HG02970 (cell line): ENCODE data around the gene ABHD16A.

ENCODE experiments used
- ATAC-seq: cut with Tn5 transposase; IDR thresholded peaks from one replicate; pipeline ENCODE4 v1.9.1; 2021; ENCODE audit warnings: mild to moderate bottlenecking, moderate library complexity, moderate number of reproducible peaks; ENCODE audit not compliant: unreplicated experiment, low FRiP score

Gene ABHD16A

DNA sequence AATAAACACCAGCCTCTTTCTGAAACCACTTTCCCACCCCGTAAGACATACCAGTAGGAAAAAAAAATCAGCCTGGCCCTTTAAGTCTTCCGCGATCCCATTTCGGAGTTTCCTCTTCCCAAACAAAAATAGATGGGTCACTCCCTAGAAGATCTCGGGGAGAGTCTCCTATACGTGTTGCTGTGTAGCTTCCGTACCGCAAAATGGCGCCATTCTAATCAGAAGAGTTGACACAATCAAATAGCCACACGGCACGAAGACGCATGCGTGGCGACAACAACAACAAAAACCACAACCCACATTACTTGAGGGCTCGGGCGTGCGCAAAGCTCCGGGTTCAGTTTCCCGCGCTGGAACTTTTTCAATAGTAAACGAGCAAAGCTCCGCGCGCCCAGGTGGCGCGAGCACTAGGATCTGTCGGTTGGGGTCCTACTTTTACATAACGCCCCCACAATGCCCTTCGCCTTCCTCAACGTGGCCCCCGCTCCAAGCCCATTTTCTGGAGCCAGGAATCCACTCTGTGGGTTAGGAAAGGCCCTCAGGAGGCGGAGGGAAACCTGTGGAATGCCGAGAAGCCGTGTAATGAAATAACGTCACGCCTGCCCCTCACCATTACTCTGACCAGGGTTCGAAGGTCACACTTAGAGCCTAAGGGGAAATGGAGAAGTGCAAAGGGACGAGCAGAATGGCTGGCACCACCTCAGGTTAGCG is 38.2 kb downstream of the ABHD16A start, which contains the start of gene GPANK1:
Gene GPANK1 (minus strand): TSS at position 208 of the 711 bp plus-strand sequence. CDS start 519 bp downstream, outside the sequence.
- peak; percentile 31 for ATAC-seq

DNA sequence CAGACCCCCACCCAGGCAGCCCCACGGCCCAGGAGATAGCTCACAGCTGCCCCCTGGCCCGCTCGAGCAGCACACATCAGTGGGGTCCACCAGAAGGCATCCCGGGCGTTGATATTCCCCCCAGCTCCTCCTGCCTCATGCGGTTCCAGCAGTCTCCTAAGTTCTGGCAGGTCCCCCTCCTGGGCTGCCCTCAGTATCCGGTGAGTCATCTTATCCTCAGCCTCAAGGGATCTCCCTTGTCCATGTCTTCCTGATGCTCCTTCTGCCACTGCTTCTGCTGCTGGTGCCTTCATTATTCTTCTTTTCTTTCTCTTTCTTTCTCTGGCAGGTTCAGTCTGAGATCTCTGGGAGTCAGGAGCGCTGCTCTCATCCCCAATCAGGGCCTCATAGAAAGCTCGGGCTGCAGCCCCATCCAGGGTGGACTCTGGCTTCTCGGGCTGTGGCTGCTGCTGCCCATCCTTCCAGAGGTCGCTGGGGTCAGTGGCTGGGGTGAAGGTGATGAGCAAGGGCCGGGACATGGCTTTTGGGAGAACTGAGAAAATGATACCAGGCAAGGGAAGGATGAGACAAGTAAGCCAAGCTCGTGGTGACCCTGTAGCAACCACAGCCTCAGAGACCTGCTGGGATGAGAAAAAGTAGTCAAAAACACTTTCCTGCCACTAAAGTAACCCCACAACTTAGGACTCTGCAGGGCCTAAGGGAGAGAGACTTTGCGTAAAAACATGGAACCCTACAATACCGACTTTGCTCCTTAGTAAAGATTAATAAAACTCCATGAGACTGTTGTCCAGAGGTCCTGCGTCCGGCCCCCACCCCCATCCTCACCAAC is 38.9 kb downstream of the ABHD16A start:
- no peak for ATAC-seq

- ATAC-seq: no peak
Measured at GRCh38 chr6:31663126-31663960, 39.8 kb downstream of the ABHD16A start.

- ATAC-seq: no peak
Measured at GRCh38 chr6:31662124-31662723, 40.9 kb downstream of the ABHD16A start.

DNA sequence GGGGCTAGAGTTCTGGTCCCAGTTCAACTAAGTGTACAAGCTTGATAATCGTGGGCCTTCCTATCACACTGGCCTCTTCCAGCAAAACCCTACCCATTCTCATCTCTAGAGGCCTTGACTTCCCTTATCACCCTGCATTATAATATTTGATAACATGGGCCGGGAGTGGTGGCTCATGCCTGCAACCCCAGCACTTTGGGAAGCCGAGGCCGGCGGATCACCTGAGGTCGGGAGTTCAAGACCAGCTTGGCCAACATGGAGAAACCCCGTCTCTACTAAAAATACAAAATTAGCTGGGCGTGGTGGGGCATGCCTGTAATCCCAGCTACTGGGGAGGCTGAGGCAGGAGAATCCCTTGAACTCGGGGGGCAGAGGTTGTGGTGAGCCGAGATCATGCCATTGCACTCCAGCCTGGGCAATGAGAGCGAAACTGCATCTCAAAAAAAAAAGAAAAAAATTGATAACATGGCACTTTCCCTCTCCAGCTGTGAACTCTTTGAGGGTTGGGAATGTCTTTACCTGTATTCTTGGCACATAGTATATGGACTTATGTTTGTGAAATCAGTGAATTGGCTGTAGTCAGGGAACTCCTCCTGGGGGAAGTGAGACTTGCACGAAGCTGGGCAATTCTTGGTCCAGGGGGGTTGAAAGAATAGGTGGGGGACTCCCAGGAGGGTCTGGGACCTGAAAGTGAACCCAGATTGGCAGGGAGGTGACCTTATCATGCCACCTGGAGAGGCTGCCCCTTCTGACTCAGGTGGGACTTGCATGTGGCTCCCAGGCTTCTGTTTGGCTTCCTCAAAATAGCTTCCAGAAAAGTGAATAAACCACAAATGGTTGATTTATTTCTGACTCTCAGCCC is 41.6 kb downstream of the ABHD16A start:
- no peak for ATAC-seq

GRCh38 chr6:31660381-31661261 is 42.5 kb downstream of the ABHD16A start, which contains the start of gene C6orf47:
Gene C6orf47 (minus strand): TSS chr6:31660778. CDS start chr6:31659947, 831 bp downstream.
- ATAC-seq: no peak

GRCh38 chr6:31659649-31660380 is 43.3 kb downstream of the ABHD16A start:
- ATAC-seq: no peak

DNA sequence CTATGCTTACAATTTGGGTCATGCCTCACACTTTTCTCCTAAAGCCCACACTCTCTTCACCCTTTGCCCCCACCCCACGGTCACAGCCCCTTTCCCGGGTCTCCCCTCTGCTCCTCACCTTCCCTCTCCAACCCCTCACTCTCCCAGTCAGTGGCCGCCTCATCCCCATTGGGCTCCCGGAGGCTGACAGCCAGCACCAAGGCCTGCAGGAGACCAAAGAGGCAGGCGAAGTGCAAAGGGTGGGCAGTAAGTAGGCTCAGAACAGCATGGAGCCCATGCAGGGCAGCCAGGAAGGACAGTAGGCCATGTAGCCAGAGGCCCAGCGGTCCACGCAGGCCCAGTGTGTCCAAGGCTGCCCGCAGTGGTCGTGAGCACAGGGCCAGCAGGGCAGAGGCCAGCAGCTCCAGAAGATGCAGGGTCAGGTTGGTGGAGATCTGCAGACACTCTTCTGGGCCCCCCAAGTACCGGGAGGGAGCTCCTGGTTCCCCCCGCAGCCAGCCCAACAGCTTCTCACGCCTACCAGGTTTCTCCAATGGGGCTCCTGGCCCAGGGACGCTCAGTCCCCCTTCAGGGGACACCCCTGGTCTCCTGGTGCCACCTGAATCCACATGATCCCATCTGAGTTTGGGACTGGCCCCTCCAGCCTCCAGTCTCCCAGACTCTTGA is 44.0 kb downstream of the ABHD16A start:
- no peak for ATAC-seq

DNA sequence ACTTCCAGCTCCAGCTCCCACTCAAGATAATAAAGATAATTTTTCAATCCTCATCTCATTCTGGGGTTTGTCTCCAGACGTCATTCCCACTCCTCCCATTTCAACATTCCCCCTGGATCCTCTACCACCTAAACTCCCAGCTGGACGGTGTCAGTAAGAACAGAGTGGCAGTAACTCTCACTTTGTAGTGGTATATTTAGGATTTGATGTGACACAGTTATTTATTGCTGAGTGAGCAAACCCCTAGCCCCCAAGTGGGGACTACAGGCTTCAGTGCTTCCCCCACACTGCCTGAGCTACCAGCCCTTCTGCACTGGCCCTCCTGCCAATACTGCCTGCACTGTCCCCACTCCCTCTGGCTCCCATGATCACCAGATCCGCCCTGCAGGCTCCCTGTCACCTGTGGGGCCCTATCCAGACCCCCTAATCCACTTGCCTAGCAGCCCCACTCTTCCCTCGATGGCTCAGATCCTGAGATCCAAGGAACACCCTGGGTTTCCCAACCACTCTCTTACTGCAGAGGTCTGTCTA is 44.9 kb downstream of the ABHD16A start:
- ATAC-seq: no peak

DNA sequence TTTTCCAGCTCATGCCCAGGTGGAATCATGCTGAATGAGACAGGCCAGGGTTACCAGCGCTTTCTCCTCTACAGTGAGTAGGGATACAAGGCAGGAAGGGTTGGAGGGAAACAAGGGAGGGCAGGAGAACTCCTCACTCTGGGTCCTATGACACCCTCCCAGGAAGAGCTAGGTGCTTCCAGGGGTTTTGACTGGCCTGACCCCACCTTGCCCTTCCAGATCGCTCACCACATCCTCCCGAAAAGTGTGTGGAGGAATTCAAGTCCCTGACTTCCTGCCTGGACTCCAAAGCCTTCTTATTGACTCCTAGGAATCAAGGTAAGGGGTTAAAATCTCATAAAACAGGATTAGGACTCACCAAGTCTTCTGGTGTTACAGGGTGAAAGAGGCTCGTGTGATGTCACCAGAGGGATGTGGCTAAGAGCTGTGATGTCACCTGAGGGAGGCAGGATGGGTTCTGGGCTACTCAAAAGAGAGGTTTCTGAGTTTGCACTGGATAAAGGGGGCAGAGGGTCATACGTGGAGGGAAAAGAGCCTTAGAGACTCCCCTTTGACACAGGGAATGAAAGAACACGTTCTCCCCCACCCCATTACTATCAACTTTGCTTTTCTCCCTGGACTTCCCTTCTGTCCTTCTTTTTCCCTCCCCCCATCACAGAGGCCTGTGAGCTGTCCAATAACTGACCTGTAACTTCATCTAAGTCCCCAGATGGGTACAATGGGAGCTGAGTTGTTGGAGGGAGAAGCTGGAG is 45.5 kb downstream of the ABHD16A start:
- no peak for ATAC-seq

DNA sequence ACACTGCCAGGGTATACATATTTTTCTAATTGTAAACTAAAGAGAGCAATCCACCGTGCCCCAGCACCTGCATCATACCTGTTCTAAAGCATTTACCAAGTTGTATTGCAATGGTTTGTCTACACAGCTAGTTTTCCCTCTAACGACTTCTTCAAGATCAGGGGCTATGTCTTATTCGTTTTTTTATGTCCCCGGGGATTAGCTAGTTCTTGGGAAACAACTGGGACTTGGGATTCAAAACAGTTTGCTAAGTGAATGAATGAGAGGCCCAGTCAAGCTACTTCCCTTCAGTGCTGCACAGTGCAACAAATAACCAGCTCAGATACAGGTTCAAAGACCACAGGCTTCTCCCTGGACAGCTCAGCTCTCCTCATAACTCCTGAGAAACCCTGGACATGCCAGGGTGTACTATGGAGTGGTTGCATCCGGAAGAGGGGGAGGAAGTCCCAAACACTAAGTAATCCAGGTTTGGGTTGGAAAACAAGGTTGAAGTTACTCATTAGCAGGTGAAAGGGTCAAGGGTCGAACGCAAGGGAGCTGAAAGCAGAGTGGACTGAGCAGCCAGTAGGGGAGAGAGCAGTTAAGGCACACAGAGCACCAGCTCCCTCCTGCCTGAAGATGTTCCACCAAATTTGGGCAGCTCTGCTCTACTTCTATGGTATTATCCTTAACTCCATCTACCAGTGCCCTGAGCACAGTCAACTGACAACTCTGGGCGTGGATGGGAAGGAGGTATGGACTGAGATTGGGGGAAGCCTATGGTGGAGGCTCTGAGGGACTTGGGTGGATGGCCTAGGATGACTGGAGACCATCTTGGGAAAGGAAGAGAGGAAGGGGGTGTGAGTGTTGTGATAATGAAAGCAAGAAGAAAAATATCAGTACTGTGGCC is 47.5 kb downstream of the ABHD16A start, which contains the start of gene APOM:
Gene APOM (plus strand): TSS at position 546 of the 889 bp plus-strand sequence. CDS start 73 bp downstream, at position 619.
- no peak for ATAC-seq

GRCh38 chr6:31654574-31655348 is 48.4 kb downstream of the ABHD16A start:
- no peak for ATAC-seq

DNA sequence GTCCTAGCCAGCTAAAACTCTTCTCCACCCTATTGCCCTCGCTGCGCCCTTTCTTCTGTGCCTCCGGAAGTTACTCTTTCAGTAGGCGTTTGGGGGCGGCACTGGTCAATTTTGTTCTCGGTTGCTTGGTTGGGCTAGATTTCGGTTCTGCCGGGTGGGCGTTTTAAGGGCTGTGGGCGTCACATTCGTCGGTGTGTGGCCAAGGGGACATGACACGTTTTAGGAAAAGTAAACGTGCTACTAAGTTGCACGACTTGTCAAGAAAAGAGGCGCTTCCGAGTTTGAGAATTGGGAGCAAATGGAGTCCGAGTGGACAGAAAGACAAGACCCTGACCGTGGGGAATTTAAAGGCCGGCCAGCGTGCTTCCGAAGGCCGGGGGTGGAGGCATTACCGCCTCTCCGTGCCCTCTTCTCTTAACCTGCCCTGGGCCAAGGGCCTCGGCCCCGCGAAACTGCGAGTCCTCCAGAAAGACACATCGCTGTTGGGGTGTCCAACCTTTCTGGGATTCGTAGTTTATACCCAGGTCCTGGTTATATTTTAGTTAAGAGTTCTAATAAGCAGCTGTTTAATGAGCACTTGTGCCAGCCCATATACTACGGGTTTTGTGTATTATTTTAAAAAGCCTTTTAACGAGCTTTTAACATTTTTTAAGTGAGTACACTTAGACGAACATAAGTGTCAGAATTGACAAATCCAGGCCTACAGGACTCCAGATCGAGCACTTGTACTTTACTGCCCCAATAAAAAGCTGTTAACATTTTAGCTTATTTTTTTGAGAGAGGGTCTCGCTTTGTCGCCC is 50.0 kb downstream of the ABHD16A start:
- peak; percentile 59 for ATAC-seq
